Activated T-helper 17 cell treated with anti-CD3 and anti-CD28 coated beads, Interleukin-2, amount 50 U/mL, for 72 hours (primary cell): ENCODE results near the gene TMEM255B. TPM values are rescaled to one million over a fixed set of nuclear protein-coding genes. Genes with fewer than 3 reads are reported as not detected.

Source experiments
- ATAC-seq: fragments of 150-1000 bp; cut with Tn5 transposase; replicated peaks from 2 replicates; pipeline ENCODE4 v1.10.0; 2021; ENCODE audit warnings: mild to moderate bottlenecking, moderate library complexity
- H3K27ac Mint-ChIP-seq: one replicate; pipeline ENCODE4 v1.8.0; 2022; ENCODE audit warnings: mixed read lengths
- H3K27me3 Mint-ChIP-seq: one replicate; pipeline ENCODE4 v1.8.0; 2022; ENCODE audit warnings: mixed read lengths
- H3K36me3 Mint-ChIP-seq: one replicate; pipeline ENCODE4 v1.8.0; 2022; ENCODE audit warnings: low read depth, mild to moderate bottlenecking, mixed read lengths
- H3K4me1 Mint-ChIP-seq: one replicate; pipeline ENCODE4 v1.8.0; 2022; ENCODE audit warnings: mixed read lengths
- H3K4me3 Mint-ChIP-seq: one replicate; pipeline ENCODE4 v1.8.0; 2022; ENCODE audit warnings: mild to moderate bottlenecking, mixed read lengths
- H3K9me3 Mint-ChIP-seq: one replicate; pipeline ENCODE4 v1.8.0; 2022; ENCODE audit warnings: mixed read lengths
- total RNA-seq, 2 donors: library from RNA; stranded (reverse); gene quantifications; one replicate each; pipeline ENCODE4 v1.2.3, GENCODE V29; 2022

Gene TMEM255B
- total RNA-seq, 2 donors from 2014 or later: 2.0 TPM

- no peak for ATAC-seq
- no peaks in the 10 kb centered on the region for H3K4me1 Mint-ChIP-seq
- H3K4me3 Mint-ChIP-seq: no peak overlapping the region
- H3K27me3 Mint-ChIP-seq: no peaks in the 10 kb centered on the region
- H3K36me3 Mint-ChIP-seq: no peaks in the 10 kb centered on the region
- no peak overlapping the region for H3K27ac Mint-ChIP-seq
- H3K9me3 Mint-ChIP-seq: no peaks in the 10 kb centered on the region
Measured at GRCh38 chr13:113802090-113802531, 43.1 kb downstream of the TMEM255B start.

GRCh38 chr13:113802761-113803160 lies 43.7 kb downstream of the TMEM255B start:
- H3K9me3 Mint-ChIP-seq: no peaks in the 10 kb centered on the region
- H3K4me1 Mint-ChIP-seq: no peaks in the 10 kb centered on the region
- H3K4me3 Mint-ChIP-seq: no peak overlapping the region
- H3K27me3 Mint-ChIP-seq: no peaks in the 10 kb centered on the region
- ATAC-seq: no peak
- H3K27ac Mint-ChIP-seq: no peak overlapping the region
- no peaks in the 10 kb centered on the region for H3K36me3 Mint-ChIP-seq

GRCh38 chr13:113803409-113804016 lies 44.5 kb downstream of the TMEM255B start:
- no peak overlapping the region for H3K4me3 Mint-ChIP-seq
- no peak overlapping the region for H3K27ac Mint-ChIP-seq
- no peaks in the 10 kb centered on the region for H3K27me3 Mint-ChIP-seq
- H3K4me1 Mint-ChIP-seq: no peaks in the 10 kb centered on the region
- no peak for ATAC-seq
- no peaks in the 10 kb centered on the region for H3K36me3 Mint-ChIP-seq
- no peaks in the 10 kb centered on the region for H3K9me3 Mint-ChIP-seq

GRCh38 chr13:113804017-113804702 lies 45.1 kb downstream of the TMEM255B start:
- no peak for ATAC-seq
- Mint-ChIP-seq H3K4me1 (no peaks in the 10 kb centered on the region), H3K4me3 (no peak overlapping the region), H3K9me3 (no peaks in the 10 kb centered on the region), H3K27ac (no peak overlapping the region), H3K27me3 (no peaks in the 10 kb centered on the region), H3K36me3 (no peaks in the 10 kb centered on the region)

GRCh38 chr13:113804703-113805430 lies 45.8 kb downstream of the TMEM255B start:
- Mint-ChIP-seq H3K27ac (no peak overlapping the region), H3K36me3 (no peaks in the 10 kb centered on the region), H3K4me1 (no peaks in the 10 kb centered on the region), H3K9me3 (no peaks in the 10 kb centered on the region), H3K27me3 (no peaks in the 10 kb centered on the region), H3K4me3 (no peak overlapping the region)
- no peak for ATAC-seq

GRCh38 chr13:113805431-113806103 lies 46.5 kb downstream of the TMEM255B start:
- H3K27me3 Mint-ChIP-seq: no peaks in the 10 kb centered on the region
- H3K4me1 Mint-ChIP-seq: no peaks in the 10 kb centered on the region
- H3K4me3 Mint-ChIP-seq: no peak overlapping the region
- H3K36me3 Mint-ChIP-seq: no peaks in the 10 kb centered on the region
- ATAC-seq: no peak
- H3K27ac Mint-ChIP-seq: no peak overlapping the region
- H3K9me3 Mint-ChIP-seq: no peaks in the 10 kb centered on the region

- no peak overlapping the region for H3K27ac Mint-ChIP-seq
- no peak for ATAC-seq
- no peaks in the 10 kb centered on the region for H3K27me3 Mint-ChIP-seq
- H3K4me1 Mint-ChIP-seq: no peaks in the 10 kb centered on the region
- H3K9me3 Mint-ChIP-seq: no peaks in the 10 kb centered on the region
- H3K4me3 Mint-ChIP-seq: no peak overlapping the region
- H3K36me3 Mint-ChIP-seq: no peaks in the 10 kb centered on the region
Measured at GRCh38 chr13:113806104-113806471, 47.1 kb downstream of the TMEM255B start.

- ATAC-seq: no peak
- no peaks in the 10 kb centered on the region for H3K27me3 Mint-ChIP-seq
- H3K4me1 Mint-ChIP-seq: no peaks in the 10 kb centered on the region
- no peaks in the 10 kb centered on the region for H3K36me3 Mint-ChIP-seq
- no peak overlapping the region for H3K27ac Mint-ChIP-seq
- H3K4me3 Mint-ChIP-seq: no peak overlapping the region
- H3K9me3 Mint-ChIP-seq: no peaks in the 10 kb centered on the region
Measured at GRCh38 chr13:113806526-113806925, 47.5 kb downstream of the TMEM255B start.

- no peaks in the 10 kb centered on the region for H3K9me3 Mint-ChIP-seq
- no peak for ATAC-seq
Measured at GRCh38 chr13:113808058-113808834, 49.2 kb downstream of the TMEM255B start.

GRCh38 chr13:113809934-113810333 lies 50.9 kb downstream of the TMEM255B start:
- no peak for ATAC-seq
- no peak overlapping the region for H3K4me3 Mint-ChIP-seq
- H3K27ac Mint-ChIP-seq: no peak overlapping the region

More at GRCh38 chr13:113808058-113808834, 49.2 kb downstream of the TMEM255B start:
- Mint-ChIP-seq H3K4me1 (no peaks in the 10 kb centered on the region), H3K36me3 (no peaks in the 10 kb centered on the region), H3K27ac (no peak overlapping the region), H3K4me3 (no peak overlapping the region), H3K27me3 (no peaks in the 10 kb centered on the region)

GRCh38 chr13:113810640-113811039 lies 51.6 kb downstream of the TMEM255B start:
- H3K27me3 Mint-ChIP-seq: no peaks in the 10 kb centered on the region
- H3K9me3 Mint-ChIP-seq: no peaks in the 10 kb centered on the region
- no peak overlapping the region for H3K27ac Mint-ChIP-seq
- H3K4me3 Mint-ChIP-seq: no peak overlapping the region
- H3K4me1 Mint-ChIP-seq: peaks cover 3% of the 10 kb centered on the region
- H3K36me3 Mint-ChIP-seq: peaks cover 4% of the 10 kb centered on the region
- ATAC-seq: no peak

More at GRCh38 chr13:113809934-113810333, 50.9 kb downstream of the TMEM255B start:
- Mint-ChIP-seq H3K9me3 (no peaks in the 10 kb centered on the region), H3K27me3 (no peaks in the 10 kb centered on the region), H3K4me1 (no peaks in the 10 kb centered on the region), H3K36me3 (no peaks in the 10 kb centered on the region)

- peaks cover 10% of the 10 kb centered on the region for H3K36me3 Mint-ChIP-seq
- no peak overlapping the region for H3K4me3 Mint-ChIP-seq
- no peak for ATAC-seq
- H3K27me3 Mint-ChIP-seq: no peaks in the 10 kb centered on the region
- H3K27ac Mint-ChIP-seq: no peak overlapping the region
- H3K4me1 Mint-ChIP-seq: peaks cover 9% of the 10 kb centered on the region
- H3K9me3 Mint-ChIP-seq: no peaks in the 10 kb centered on the region
Measured at GRCh38 chr13:113811081-113811928, 52.3 kb downstream of the TMEM255B start.
